OCI-LY7 (cell line): ENCODE results near the gene KANSL1.

Experiments used
- EZH2phosphoT487 ChIP-seq: fragments of 200-600 bp; sonication (generic); IDR thresholded peaks from 2 replicates; pipeline ENCODE4 v1.6.1; 2018; ENCODE audit warnings: low read depth, borderline replicate concordance, mild to moderate bottlenecking, mixed run types, antibody characterized with exemption, low read length, moderate library complexity, mixed read lengths
- TF ChIP-seq, protein P1 (sequence below): fragments of 200-600 bp; sonication (generic); conservative IDR thresholded peaks from 2 replicates; pipeline ENCODE4 v1.5.1; 2014; ENCODE audit warnings: mild to moderate bottlenecking, antibody characterized with exemption, low read length, moderate library complexity, mixed read lengths

GRCh38 chr17:46025060-46025459 is 168.2 kb downstream of the KANSL1 start:
- TF ChIP-seq, protein P1, sequence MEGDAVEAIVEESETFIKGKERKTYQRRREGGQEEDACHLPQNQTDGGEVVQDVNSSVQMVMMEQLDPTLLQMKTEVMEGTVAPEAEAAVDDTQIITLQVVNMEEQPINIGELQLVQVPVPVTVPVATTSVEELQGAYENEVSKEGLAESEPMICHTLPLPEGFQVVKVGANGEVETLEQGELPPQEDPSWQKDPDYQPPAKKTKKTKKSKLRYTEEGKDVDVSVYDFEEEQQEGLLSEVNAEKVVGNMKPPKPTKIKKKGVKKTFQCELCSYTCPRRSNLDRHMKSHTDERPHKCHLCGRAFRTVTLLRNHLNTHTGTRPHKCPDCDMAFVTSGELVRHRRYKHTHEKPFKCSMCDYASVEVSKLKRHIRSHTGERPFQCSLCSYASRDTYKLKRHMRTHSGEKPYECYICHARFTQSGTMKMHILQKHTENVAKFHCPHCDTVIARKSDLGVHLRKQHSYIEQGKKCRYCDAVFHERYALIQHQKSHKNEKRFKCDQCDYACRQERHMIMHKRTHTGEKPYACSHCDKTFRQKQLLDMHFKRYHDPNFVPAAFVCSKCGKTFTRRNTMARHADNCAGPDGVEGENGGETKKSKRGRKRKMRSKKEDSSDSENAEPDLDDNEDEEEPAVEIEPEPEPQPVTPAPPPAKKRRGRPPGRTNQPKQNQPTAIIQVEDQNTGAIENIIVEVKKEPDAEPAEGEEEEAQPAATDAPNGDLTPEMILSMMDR, result no peak
- TF ChIP-seq EZH2phosphoT487, result no peak
